HepG2 (cell line): ENCODE results near the gene C5orf15. TPM values are rescaled to one million over a fixed set of nuclear protein-coding genes. Genes with fewer than 3 reads are reported as not detected.

ENCODE experiments used
- HMGXB3 ChIP-seq: sonication (generic); formaldehyde crosslinking; IDR thresholded peaks from 2 replicates; pipeline ENCODE4 v1.4.0; 2020; ENCODE audit warnings: missing genetic modification reagents, borderline replicate concordance
- HNRNPL ChIP-seq: fragments of 200-400 bp; formaldehyde crosslinking; IDR thresholded peaks from 2 replicates; pipeline ENCODE4 v1.6.1; 2017; ENCODE audit warnings: mild to moderate bottlenecking, low read depth, low read length
- MIXL1 ChIP-seq: IDR thresholded peaks from 2 replicates; pipeline ENCODE4 v1.6.1; 2016
- PRDM4 ChIP-seq: sonication (generic); formaldehyde crosslinking; IDR thresholded peaks from 2 replicates; pipeline ENCODE4 v1.9.0; 2021; ENCODE audit warnings: missing genetic modification reagents, borderline replicate concordance
- SOX6 ChIP-seq, 2 experiments: fragments of 450-650 bp in 1 of 2; sonication (generic) in 1 of 2; formaldehyde crosslinking in 1 of 2; IDR thresholded peaks; 2 replicates each; pipeline versions ENCODE4 v1.4.0 to v1.6.1; 2017 to 2020; ENCODE audit warnings: antibody characterized with exemption in 1 of 2, mild to moderate bottlenecking in 1 of 2, missing genetic modification reagents in 1 of 2
- SP5 ChIP-seq: IDR thresholded peaks from 2 replicates; pipeline ENCODE4 v1.6.1; 2016; ENCODE audit warnings: low read depth, borderline replicate concordance
- SSRP1 ChIP-seq: IDR thresholded peaks from 2 replicates; pipeline ENCODE4 v1.6.1; 2016; ENCODE audit warnings: control low read depth
- TARDBP ChIP-seq: sonication (generic); formaldehyde crosslinking; IDR thresholded peaks from 2 replicates; pipeline ENCODE4 v1.8.0; 2022; ENCODE audit warnings: mild to moderate bottlenecking, missing genetic modification reagents
- TFDP2 ChIP-seq: sonication (generic); formaldehyde crosslinking; IDR thresholded peaks from 2 replicates; pipeline ENCODE4 v1.4.0; 2020; ENCODE audit warnings: missing genetic modification reagents
- ZBTB42 ChIP-seq: sonication (generic); formaldehyde crosslinking; IDR thresholded peaks from 2 replicates; pipeline ENCODE4 v1.5.0; 2020; ENCODE audit warnings: mild to moderate bottlenecking, missing genetic modification reagents
- ZNF281 ChIP-seq: sonication (generic); formaldehyde crosslinking; IDR thresholded peaks from 2 replicates; pipeline ENCODE4 v1.4.0; 2020; ENCODE audit warnings: missing genetic modification reagents, borderline replicate concordance
- ZNF557 ChIP-seq: sonication (generic); formaldehyde crosslinking; IDR thresholded peaks from 2 replicates; pipeline ENCODE4 v1.4.0; 2020; ENCODE audit warnings: missing genetic modification reagents
- ZNF639 ChIP-seq: conservative IDR thresholded peaks from 2 replicates; pipeline ENCODE4 v1.6.1; 2018; ENCODE audit warnings: missing genetic modification reagents
- polyA plus RNA-seq, 8 experiments: library from polyadenylated mRNA; depleted of rRNA in 3 of 8; stranded (reverse) in 7 of 8; unstranded in 1 of 8; fragments of >200 nt; fragmentation: Illumina TruSeq in 4 of 8; extraction: Trizol in 4 of 8; gene quantifications; 2 replicates each; pipeline versions ENCODE4 v1.2.1 to v1.2.3, GENCODE V29; 2011 to 2016; ENCODE audit warnings: low read depth in 4 of 8, missing spikeins in 1 of 8, mixed read lengths in 1 of 8; ENCODE audit not compliant: insufficient read depth in 1 of 8
- total RNA-seq, 5 experiments: library from RNA; depleted of rRNA; stranded (reverse); fragments of >200 nt; fragmentation: Illumina TruSeq; extraction: Trizol; gene quantifications; 2 replicates each; pipeline ENCODE4 v1.2.3, GENCODE V29; 2016; ENCODE audit warnings: low read depth in 1 of 5

Gene C5orf15
- total and polyA plus RNA-seq, 2 of the 13 experiments (the other 11 are each of a cell fraction or from before 2014, with no cell fraction given): 58.5 to 82.7 TPM

GRCh38 chr5:134004626-134005416, 36.4 kb upstream of the C5orf15 start, which contains the start of gene VDAC1 (continued):
- TF ChIP-seq PRDM4 (CRISPR knock-in tag) (peak; percentile 72; the same call in 1 of the 2 replicates), HMGXB3 (CRISPR knock-in tag) (peak; percentile 33; the same call in 1 of the 2 replicates), SP5 (CRISPR knock-in tag) (peak; percentile 7; the same call in 1 of the 2 replicates), ZNF639 (CRISPR knock-in tag) (0 out of 2 replicates have a peak, but pooled peaks have one; percentile 15), ZNF281 (peak; percentile 51; the same call in 1 of the 2 replicates), TARDBP (peak; percentile 79), TFDP2 (CRISPR knock-in tag) (peak; percentile 73; the same call in 1 of the 2 replicates), MIXL1 (CRISPR knock-in tag) (0 out of 2 replicates have a peak, but pooled peaks have one; percentile 47), SSRP1 (CRISPR knock-in tag) (no peak), ZBTB42 (CRISPR knock-in tag) (peak; percentile 58; the same call in 1 of the 2 replicates), ZNF557 (0 out of 2 replicates have a peak, but pooled peaks have one; percentile 47), HNRNPL (peak; percentile 52; the same call in 1 of the 2 replicates), SOX6 (IDR thresholded peaks at IDR 0.05) (no peak), SOX6 (CRISPR knock-in tag; IDR thresholded peaks at IDR 0.05) (peak; percentile 47)
